Heart left ventricle (tissue), 16 donors: ENCODE data around the gene PRRT4. TPM values are rescaled to one million over a fixed set of nuclear protein-coding genes. Genes with fewer than 3 reads are reported as not detected.

Source experiments
- ATAC-seq, 4 donors: fragments of 200-7000 bp; cut with Tn5 transposase; one replicate each; pipeline ENCODE4 v1.9.1; 2020 to 2022; ENCODE audit warnings: moderate library complexity in 4 of 4, mild to moderate bottlenecking in 3 of 4, moderate number of reproducible peaks in 1 of 4
- DNase-seq, 5 donors: peaks; one replicate each; pipeline ENCODE4 v3.0.0-alpha.2; 2020
- H3K27ac ChIP-seq, 12 donors: fragments of 200-600 bp; sonication (generic) in 4 of 12; one replicate each; pipeline versions ENCODE4 v1.5.0 to v1.8.0; 2016 to 2022; ENCODE audit warnings: mild to moderate bottlenecking in 2 of 12
- H3K27me3 ChIP-seq, 9 donors: fragments of 200-600 bp; sonication (generic) in 2 of 9; one replicate each; pipeline versions ENCODE4 v1.5.1 to v1.8.0; 2016 to 2022; ENCODE audit warnings: mild to moderate bottlenecking in 3 of 9
- H3K36me3 ChIP-seq, 9 donors: fragments of 200-600 bp; sonication (generic) in 2 of 9; one replicate each; pipeline versions ENCODE4 v1.5.0 to v1.8.0; 2018 to 2022; ENCODE audit warnings: mild to moderate bottlenecking in 2 of 9
- H3K4me1 ChIP-seq, 12 donors: fragments of 200-600 bp; sonication (generic) in 4 of 12; one replicate each; pipeline versions ENCODE4 v1.5.0 to v1.8.0; 2016 to 2022; ENCODE audit warnings: mild to moderate bottlenecking in 3 of 12
- H3K4me3 ChIP-seq, 12 donors: fragments of 200-600 bp; sonication (generic) in 4 of 12; one replicate each; pipeline versions ENCODE4 v1.5.0 to v1.8.0; 2017 to 2022; ENCODE audit warnings: mild to moderate bottlenecking in 9 of 12, moderate library complexity in 4 of 12
- H3K9me3 ChIP-seq, 12 donors: fragments of 200-600 bp; sonication (generic) in 4 of 12; one replicate each; pipeline versions ENCODE4 v1.5.0 to v1.8.0; 2016 to 2022; ENCODE audit warnings: mild to moderate bottlenecking in 1 of 12
- CTCF ChIP-seq, 12 donors: fragments of 200-600 bp; sonication (generic) in 4 of 12; IDR thresholded peaks; one replicate each; pipeline versions ENCODE4 v1.5.0 to v1.8.0; 2018 to 2022; ENCODE audit warnings: antibody characterized with exemption in 12 of 12, mild to moderate bottlenecking in 5 of 12
- POLR2A ChIP-seq, 2 donors: fragments of 450-650 bp; IDR thresholded peaks; one replicate each; pipeline ENCODE4 v1.6.1; 2017; ENCODE audit warnings: antibody characterized with exemption in 2 of 2, mild to moderate bottlenecking in 2 of 2, moderate library complexity in 2 of 2
- WGBS, 4 donors: extraction: QIAGEN DNeasy Blood & Tissue Kit in 2 of 4; methylation state at CpG; one replicate each; pipeline versions ENCODE4 v1.1.5 to v1.1.7; 2013 to 2018; 5-methylcytosine and 5-hydroxymethylcytosine counted together
- intact Hi-C, 10 donors: fragments of 100-400 bp; cut with DNase I; formaldehyde crosslinking; loops; one replicate each; pipeline versions ENCODE4 v1.11.1 to v1.14.2; 2022
- polyA plus RNA-seq, 2 donors: library from polyadenylated mRNA; stranded (reverse); fragments of 200-250 nt; gene quantifications; one replicate each; pipeline ENCODE4 v1.2.3, GENCODE V29; 2013
- total RNA-seq, 9 donors: library from RNA; depleted of rRNA in 2 of 9; stranded (reverse); fragments of >200 nt in 2 of 9; fragmentation: NEBNext Ultra II Directional in 3 of 9; extraction: Animal tissue kit (Norgen Biotek cat#: 25700) in 3 of 9; gene quantifications; one replicate each; pipeline versions ENCODE4 v1.1.0 to v1.2.4, GENCODE V29; 2016 to 2023
- donor health status: ischemic (EF 13 %, LVEDD 7.1; RV severe dilation, severe dysfunction).
- donor health status: healthy with polysubstance abuse.
- donor health status: DM: no; HTN: yes; CAD: no.
- donor health status: DM: no; HTN: no; CAD: no.
- donor health status: ischemic (EF 25% LVEDD 6.9; RV normal size, moderate dysfunction).
- donor health status: ischemic (EF 25% LVEDD 5.7; RV mildly dilated, moderate dysfunction).
- donor health status: healthy.
- donor health status: DM: yes; HTN: yes; CAD: no.
- donor health status: ischemic (EF 35%, LVEDD 5.7; RV mildly dilated, moderate dysfunction).
- donor health status: nonischemic (EF 11% LVEDD 7.7; RV severe dilation, severe dysfunction).
- donor health status: DM: yes; HTN: yes; CAD: no.
- donor health status: PGD.
- donor health status: ischemic (EF 29% LVEDD 5.4; RV normal size, mild dysfunction).
- donor health status: nonischemic (EF 23%, LVEDD 6.1; RV moderate dilation, normal function).

The PRRT4 gene
- total and polyA plus RNA-seq, 11 donors = 0.31 to 3.1 (median 1.9) TPM

- intact Hi-C loops = no loop called here
- no peak for ATAC-seq
- H3K36me3 ChIP-seq = no peaks in the 10 kb centered on the region
- H3K27me3 ChIP-seq = peaks cover 0 to 31% (median 10%) of the 10 kb centered on the region in 9 donors
- DNase-seq = no peak
- H3K9me3 ChIP-seq = no peaks in the 10 kb centered on the region
- H3K4me1 ChIP-seq = peaks cover 0 to 35% (median 9%) of the 10 kb centered on the region in 12 donors
- no peak for TF ChIP-seq POLR2A (IDR thresholded peaks at IDR 0.05)
- TF ChIP-seq CTCF (IDR thresholded peaks at IDR 0.05) = no peak
- peak overlapping the region in 5 of 12 donors; percentile 16 to 60 (median 48) for H3K27ac ChIP-seq
- no peak overlapping the region for H3K4me3 ChIP-seq
- WGBS, 4 donors = 79 to 92% (median 84%) methylated on average over 2 of the region's 2 CpGs
These were observed 4.8 kb downstream of the PRRT4 start for GRCh38 chr7:128356546-128357216.

DNA sequence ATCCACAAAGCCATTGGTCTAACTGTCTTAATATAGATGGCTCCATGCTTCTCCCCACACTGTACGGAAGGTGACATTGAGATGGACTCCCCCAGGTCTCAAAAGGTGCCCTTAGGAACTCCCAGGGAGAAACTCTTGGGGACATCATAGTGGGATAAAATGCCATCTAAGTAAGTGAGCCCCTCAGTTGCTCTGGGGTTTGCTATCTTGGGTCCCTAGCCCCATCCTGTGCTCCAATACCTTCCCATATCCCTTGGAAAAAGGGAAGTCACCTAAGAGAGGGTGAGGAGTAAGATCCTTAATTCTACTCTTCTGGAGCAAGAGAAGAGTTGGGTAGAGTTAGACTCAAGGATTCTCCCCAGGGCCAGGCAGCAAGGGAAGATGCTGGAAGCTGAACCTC is 7.9 kb downstream of the PRRT4 start:
- Histone ChIP-seq H3K9me3 (no peaks in the 10 kb centered on the region), H3K36me3 (no peaks in the 10 kb centered on the region), H3K4me3 (no peak overlapping the region), H3K27ac (no peak overlapping the region), H3K4me1 (peaks cover 0 to 25% (median 7%) of the 10 kb centered on the region in 12 donors), H3K27me3 (peaks cover 0 to 37% (median 15%) of the 10 kb centered on the region in 9 donors)
- intact Hi-C loops = no loop called here
- ATAC-seq (no peak), DNase-seq (no peak)
- TF ChIP-seq POLR2A (IDR thresholded peaks at IDR 0.05) (no peak), CTCF (IDR thresholded peaks at IDR 0.05) (no peak)
- 91 to 100% (median 97%) methylated on average over 1 of the region's 1 CpG for WGBS, 4 donors

DNA sequence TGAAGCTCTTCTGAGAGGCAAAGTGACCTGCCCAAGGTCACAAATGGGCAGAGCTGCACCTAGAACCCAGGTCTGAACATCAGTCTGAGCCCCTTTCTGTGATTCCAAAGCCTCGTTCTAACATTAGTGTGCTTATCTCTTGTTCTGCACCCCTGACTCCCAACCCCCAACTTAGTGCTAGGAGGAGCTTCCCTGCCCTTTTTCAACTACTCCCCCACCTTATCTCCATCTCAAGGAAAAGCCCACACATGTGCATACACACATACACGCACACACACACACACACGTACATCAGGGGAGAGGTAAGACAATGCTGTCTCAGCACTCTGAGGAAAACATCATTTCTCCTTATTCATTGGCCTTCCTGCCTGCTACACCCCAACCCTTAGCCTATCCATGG is 8.3 kb downstream of the PRRT4 start:
- no peaks in the 10 kb centered on the region for H3K36me3 ChIP-seq

More for the DNA sequence above, 8.3 kb downstream of the PRRT4 start:
- no peaks in the 10 kb centered on the region for H3K9me3 ChIP-seq
- H3K4me1 ChIP-seq = peaks cover 0 to 25% (median 7%) of the 10 kb centered on the region in 12 donors
- TF ChIP-seq CTCF (IDR thresholded peaks at IDR 0.05) (no peak), POLR2A (IDR thresholded peaks at IDR 0.05) (no peak)
- no peak overlapping the region for H3K27ac ChIP-seq
- 80 to 91% (median 84%) methylated on average over 3 of the region's 3 CpGs for WGBS, 4 donors
- intact Hi-C loops = no loop called here
- no peak for ATAC-seq
- DNase-seq = no peak
- H3K4me3 ChIP-seq = no peak overlapping the region
- peaks cover 0 to 37% (median 15%) of the 10 kb centered on the region in 9 donors for H3K27me3 ChIP-seq
